Measurements from ENCODE around the gene TFEC. TPM values are rescaled to one million over a fixed set of nuclear protein-coding genes. Genes with fewer than 3 reads are reported as not detected.

TFEC gene
- total RNA-seq, 1 experiment from 2014 or later: not detected

DNA sequence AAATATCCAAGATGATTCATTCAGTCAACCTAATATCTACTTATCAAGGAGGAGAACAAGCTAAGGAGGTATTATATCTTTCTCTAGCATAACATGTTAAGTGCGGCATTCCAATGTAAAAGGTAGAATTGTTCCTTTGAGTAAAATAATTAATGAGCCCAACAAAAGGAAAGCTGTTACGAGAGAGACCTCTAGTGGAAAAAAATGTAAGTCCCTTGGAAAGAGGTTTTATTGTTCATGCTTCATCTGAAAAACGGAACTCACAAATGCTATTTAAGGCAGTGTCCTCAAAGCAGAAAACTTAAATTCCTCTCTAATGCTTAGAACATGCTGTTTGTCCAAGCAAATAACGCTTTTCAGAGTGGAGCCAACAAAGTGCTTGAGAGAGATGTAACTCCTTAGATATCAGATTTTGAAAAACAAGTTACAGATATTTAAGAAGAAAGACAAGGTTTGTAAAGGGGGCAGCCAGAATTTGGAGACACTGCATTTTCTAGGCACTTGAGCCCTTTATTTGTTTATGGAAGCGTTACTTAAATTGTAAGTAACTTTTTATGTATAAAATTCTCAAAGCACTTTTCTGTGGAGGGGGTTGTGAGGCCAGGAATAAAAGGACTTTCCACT lies 119.9 kb downstream of the TFEC start:
- H2BK120ac ChIP-seq (ENCODE audit: low read depth, low read length, poor library complexity, severe bottlenecking): no peak overlapping the region
- no peak overlapping the region for H2BK5ac ChIP-seq (ENCODE audit: insufficient read length, low read length)
- no peaks in the 10 kb centered on the region for H3K79me1 ChIP-seq (ENCODE audit: insufficient read depth, low read depth, low read length, poor library complexity, severe bottlenecking)
- H3K4ac ChIP-seq (ENCODE audit: low read depth, low read length): no peak overlapping the region
- no peaks in the 10 kb centered on the region for H3K23me2 ChIP-seq (ENCODE audit: insufficient read length, low read depth, low read length, poor library complexity, severe bottlenecking)
- H3K27ac Mint-ChIP-seq: no peak overlapping the region
- no peak for DNase-seq
- H3K9me3 ChIP-seq (ENCODE audit: control insufficient read depth, low read depth, low read length): no peaks in the 10 kb centered on the region
- H3K27me3 ChIP-seq (ENCODE audit: insufficient read depth, low read length): no peaks in the 10 kb centered on the region
- H4K8ac ChIP-seq (replicated peaks; ENCODE audit: insufficient read length, low read depth, low read length): no peak overlapping the region
- H4K20me1 ChIP-seq (ENCODE audit: control insufficient read depth, insufficient read depth, insufficient read length): no peaks in the 10 kb centered on the region
- no peaks in the 10 kb centered on the region for H3K36me3 Mint-ChIP-seq (ENCODE audit: insufficient read depth in 1 of 3, low read depth in 3 of 3)
- H3K9ac ChIP-seq (ENCODE audit: extremely low read depth, insufficient read length, low read length): no peak overlapping the region
- no peak overlapping the region for H2BK20ac ChIP-seq (ENCODE audit: low read depth, low read length, poor library complexity, severe bottlenecking)
- no peak overlapping the region for H3K23ac ChIP-seq (ENCODE audit: insufficient read length, low read depth, low read length)
- no peak overlapping the region for H3K56ac ChIP-seq (ENCODE audit: insufficient read length, low read depth, low read length)
- 0 out of 4 replicates have a peak, but pooled peaks cover 3 to 6% of the 10 kb centered on the region in 2 experiments for H3K4me1 Mint-ChIP-seq
- H3K4me1 ChIP-seq (ENCODE audit: insufficient read depth, low read length): no peaks in the 10 kb centered on the region
- H3K4me2 ChIP-seq (ENCODE audit: insufficient read depth, insufficient read length, low read length): no peak overlapping the region
- H4K91ac ChIP-seq (ENCODE audit: insufficient read length, low read depth, low read length): no peak overlapping the region
- H2AFZ ChIP-seq (ENCODE audit: low read length): no peak overlapping the region
- H2BK12ac ChIP-seq (ENCODE audit: insufficient read length, low read depth, low read length): no peak overlapping the region
- TF ChIP-seq, protein P1, sequence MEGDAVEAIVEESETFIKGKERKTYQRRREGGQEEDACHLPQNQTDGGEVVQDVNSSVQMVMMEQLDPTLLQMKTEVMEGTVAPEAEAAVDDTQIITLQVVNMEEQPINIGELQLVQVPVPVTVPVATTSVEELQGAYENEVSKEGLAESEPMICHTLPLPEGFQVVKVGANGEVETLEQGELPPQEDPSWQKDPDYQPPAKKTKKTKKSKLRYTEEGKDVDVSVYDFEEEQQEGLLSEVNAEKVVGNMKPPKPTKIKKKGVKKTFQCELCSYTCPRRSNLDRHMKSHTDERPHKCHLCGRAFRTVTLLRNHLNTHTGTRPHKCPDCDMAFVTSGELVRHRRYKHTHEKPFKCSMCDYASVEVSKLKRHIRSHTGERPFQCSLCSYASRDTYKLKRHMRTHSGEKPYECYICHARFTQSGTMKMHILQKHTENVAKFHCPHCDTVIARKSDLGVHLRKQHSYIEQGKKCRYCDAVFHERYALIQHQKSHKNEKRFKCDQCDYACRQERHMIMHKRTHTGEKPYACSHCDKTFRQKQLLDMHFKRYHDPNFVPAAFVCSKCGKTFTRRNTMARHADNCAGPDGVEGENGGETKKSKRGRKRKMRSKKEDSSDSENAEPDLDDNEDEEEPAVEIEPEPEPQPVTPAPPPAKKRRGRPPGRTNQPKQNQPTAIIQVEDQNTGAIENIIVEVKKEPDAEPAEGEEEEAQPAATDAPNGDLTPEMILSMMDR (conservative IDR thresholded peaks at IDR 0.05): peak; percentile 72
- H2AK5ac ChIP-seq (ENCODE audit: insufficient read length, low read length): no peak overlapping the region
- no peaks in the 10 kb centered on the region for H3K9me3 Mint-ChIP-seq
- WGBS (ENCODE audit: extremely low coverage, insufficient read length, low lambda C conversion rate): no CpG with 5 or more reads among the region's 5 CpGs
- no peak overlapping the region for H3K27ac ChIP-seq (ENCODE audit: insufficient read length, low read depth, low read length)
- H3K79me2 ChIP-seq (ENCODE audit: insufficient read depth, low read length): no peaks in the 10 kb centered on the region
- H2BK15ac ChIP-seq (ENCODE audit: low read depth, low read length): no peak overlapping the region
- H3K27me3 Mint-ChIP-seq (ENCODE audit: low read depth): no peaks in the 10 kb centered on the region
- H4K5ac ChIP-seq (ENCODE audit: insufficient read length, low read depth, low read length): no peak overlapping the region
- no peak overlapping the region for H3K18ac ChIP-seq (ENCODE audit: insufficient read length, low read depth, low read length)
- no peak overlapping the region for H3K14ac ChIP-seq (ENCODE audit: insufficient read depth, low read length)
- H3T11ph ChIP-seq (ENCODE audit: low read length): no peak overlapping the region
- H3K4me3 Mint-ChIP-seq: no peak overlapping the region

Data from H9 (cell line).